Activated CD4-positive, alpha-beta T cell treated with anti-CD3 and anti-CD28 coated beads for 36 hours (primary cell): ENCODE measurements around the gene ATP9B. TPM values are rescaled to one million over a fixed set of nuclear protein-coding genes. Genes with fewer than 3 reads are reported as not detected.
A peak's percentile ranks its signal among the peaks of the same experiment; 100 is the strongest.

Source experiments
- ATAC-seq: fragments of 200-7000 bp; cut with Tn5 transposase; one replicate; pipeline ENCODE4 v1.10.0; 2021; ENCODE audit warnings: mild to moderate bottlenecking, moderate library complexity
- CTCF ChIA-PET: fragments of 350-600 bp; sonication (Branson Sonifier 250); formaldehyde crosslinking; loops from one replicate; lab custom pipeline; 2021; ENCODE audit warnings: antibody characterized with exemption; lab: Charles Lee
- POLR2A ChIA-PET: fragments of 350-600 bp; sonication (Branson Sonifier 250); formaldehyde crosslinking; loops from one replicate; lab custom pipeline; 2021; ENCODE audit warnings: antibody characterized with exemption, inconsistent platforms; lab: Charles Lee
- DNase-seq: peaks from one replicate; pipeline ENCODE4 v3.0.0-alpha.2; 2020
- H3K27ac Mint-ChIP-seq: one replicate; pipeline ENCODE4 v1.8.0; 2021; ENCODE audit warnings: mixed read lengths
- H3K27me3 Mint-ChIP-seq: one replicate; pipeline ENCODE4 v1.8.0; 2021; ENCODE audit warnings: mixed read lengths
- H3K36me3 Mint-ChIP-seq: one replicate; pipeline ENCODE4 v1.8.0; 2021; ENCODE audit warnings: low read depth, mixed read lengths
- H3K4me1 Mint-ChIP-seq: one replicate; pipeline ENCODE4 v1.8.0; 2021; ENCODE audit warnings: mixed read lengths
- H3K4me3 Mint-ChIP-seq: one replicate; pipeline ENCODE4 v1.8.0; 2021; ENCODE audit warnings: mild to moderate bottlenecking, moderate library complexity, mixed read lengths
- H3K9me3 Mint-ChIP-seq: one replicate; pipeline ENCODE4 v1.8.0; 2021; ENCODE audit warnings: low read depth, mixed read lengths
- intact Hi-C, 2 experiments: fragments of 100-400 bp; cut with DNase I in 1 of 2; cut with micrococcal nuclease in 1 of 2; formaldehyde crosslinking; loops; one replicate each; pipeline versions ENCODE4 v1.14.2 to v1.15.1; 2022 to 2024; cut with DNase I, micrococcal nuclease
- total RNA-seq, 2 experiments: library from RNA; stranded (reverse); gene quantifications; one replicate each; pipeline ENCODE4 v1.2.3, GENCODE V29; 2021

Gene ATP9B
- total RNA-seq, 2 experiments from 2014 or later: 19.4 to 20.8 TPM

DNA sequence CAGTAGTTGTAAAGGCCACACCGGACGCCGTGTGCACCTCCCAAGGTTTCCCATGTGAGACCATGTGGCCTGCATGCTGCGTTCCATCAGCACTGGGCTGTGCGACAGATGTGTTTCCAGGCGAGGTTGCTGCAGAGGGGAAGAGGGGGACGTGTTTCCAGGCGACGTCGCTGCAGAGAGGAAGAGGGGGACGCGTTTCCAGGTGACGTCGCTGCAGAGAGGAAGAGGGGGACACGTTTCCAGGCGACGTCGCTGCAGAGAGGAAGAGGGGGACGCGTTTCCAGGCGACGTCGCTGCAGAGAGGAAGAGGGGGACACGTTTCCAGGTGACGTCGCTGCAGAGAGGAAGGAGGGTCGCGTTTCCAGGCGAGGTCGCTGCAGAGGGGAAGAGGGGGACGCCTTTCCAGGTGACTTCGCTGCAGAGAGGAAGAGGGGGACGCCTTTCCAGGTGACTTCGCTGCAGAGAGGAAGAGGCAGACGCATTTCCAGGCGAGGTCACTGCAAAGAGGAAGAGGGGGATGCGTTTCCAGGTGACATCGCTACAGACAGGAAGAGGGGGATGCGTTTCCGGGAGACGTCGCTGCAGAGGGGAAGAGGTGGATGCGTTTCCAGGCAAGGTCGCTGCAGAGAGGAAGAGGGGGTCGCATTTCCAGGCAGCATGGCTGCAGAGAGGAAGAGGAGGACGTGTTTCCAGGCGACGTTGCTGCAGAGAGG lies 351.0 kb downstream of the ATP9B start:
- Mint-ChIP-seq H3K4me1 (peaks cover 26% of the 10 kb centered on the region), H3K27me3 (no peaks in the 10 kb centered on the region), H3K36me3 (peaks cover 42% of the 10 kb centered on the region), H3K9me3 (no peaks in the 10 kb centered on the region), H3K27ac (no peak overlapping the region), H3K4me3 (no peak overlapping the region)
- intact Hi-C loops: no loop called here
- ChIA-PET POLR2A (no interaction called here), CTCF (interaction anchor here (0.9 kb wide), 1 partner anchor 39 kb away, joined by 5 read pairs; no protein-coding TSS in a partner anchor)
- ATAC-seq (no peak), DNase-seq (no peak)

- DNase-seq: no peak
- ChIA-PET CTCF (interaction anchor here (0.6 kb wide), 2 partner anchors 45 to 53 kb away, joined by 3 to 5 read pairs; no protein-coding TSS in a partner anchor), POLR2A (no interaction called here)
- no peaks in the 10 kb centered on the region for H3K27me3 Mint-ChIP-seq
- no peak overlapping the region for H3K4me3 Mint-ChIP-seq
- peaks cover 48% of the 10 kb centered on the region for H3K36me3 Mint-ChIP-seq
- intact Hi-C loops: no loop called here
- H3K27ac Mint-ChIP-seq: no peak overlapping the region
- H3K9me3 Mint-ChIP-seq: no peaks in the 10 kb centered on the region
- H3K4me1 Mint-ChIP-seq: peaks cover 30% of the 10 kb centered on the region
- no peak for ATAC-seq
These were observed 352.2 kb downstream of the ATP9B start for GRCh38 chr18:79421275-79421857.

GRCh38 chr18:79422022-79422782 lies 353.0 kb downstream of the ATP9B start:
- no peak overlapping the region for H3K4me3 Mint-ChIP-seq
- peaks cover 46% of the 10 kb centered on the region for H3K36me3 Mint-ChIP-seq
- H3K27ac Mint-ChIP-seq: peak overlapping the region; percentile 25
- ChIA-PET CTCF (interaction anchor here (0.6 kb wide), 1 partner anchor 54 kb away, joined by 3 read pairs; no protein-coding TSS in a partner anchor), POLR2A (interaction anchor here (1.2 kb wide), 1 partner anchor 21 kb away, joined by 3 read pairs; no protein-coding TSS in a partner anchor)
- no peaks in the 10 kb centered on the region for H3K27me3 Mint-ChIP-seq
- intact Hi-C loops: no loop called here
- DNase-seq (no peak), ATAC-seq (no peak)
- H3K9me3 Mint-ChIP-seq: no peaks in the 10 kb centered on the region
- peaks cover 30% of the 10 kb centered on the region for H3K4me1 Mint-ChIP-seq

- Mint-ChIP-seq H3K36me3 (peaks cover 46% of the 10 kb centered on the region), H3K27me3 (no peaks in the 10 kb centered on the region), H3K4me3 (no peak overlapping the region), H3K27ac (no peak overlapping the region), H3K9me3 (no peaks in the 10 kb centered on the region), H3K4me1 (peaks cover 30% of the 10 kb centered on the region)
- intact Hi-C loops: no loop called here
- ATAC-seq (no peak), DNase-seq (no peak)
- ChIA-PET CTCF (no interaction called here), POLR2A (interaction anchor here (1.2 kb wide), 1 partner anchor 22 kb away, joined by 3 read pairs; no protein-coding TSS in a partner anchor)
These were observed 353.6 kb downstream of the ATP9B start for GRCh38 chr18:79422783-79423165.

DNA sequence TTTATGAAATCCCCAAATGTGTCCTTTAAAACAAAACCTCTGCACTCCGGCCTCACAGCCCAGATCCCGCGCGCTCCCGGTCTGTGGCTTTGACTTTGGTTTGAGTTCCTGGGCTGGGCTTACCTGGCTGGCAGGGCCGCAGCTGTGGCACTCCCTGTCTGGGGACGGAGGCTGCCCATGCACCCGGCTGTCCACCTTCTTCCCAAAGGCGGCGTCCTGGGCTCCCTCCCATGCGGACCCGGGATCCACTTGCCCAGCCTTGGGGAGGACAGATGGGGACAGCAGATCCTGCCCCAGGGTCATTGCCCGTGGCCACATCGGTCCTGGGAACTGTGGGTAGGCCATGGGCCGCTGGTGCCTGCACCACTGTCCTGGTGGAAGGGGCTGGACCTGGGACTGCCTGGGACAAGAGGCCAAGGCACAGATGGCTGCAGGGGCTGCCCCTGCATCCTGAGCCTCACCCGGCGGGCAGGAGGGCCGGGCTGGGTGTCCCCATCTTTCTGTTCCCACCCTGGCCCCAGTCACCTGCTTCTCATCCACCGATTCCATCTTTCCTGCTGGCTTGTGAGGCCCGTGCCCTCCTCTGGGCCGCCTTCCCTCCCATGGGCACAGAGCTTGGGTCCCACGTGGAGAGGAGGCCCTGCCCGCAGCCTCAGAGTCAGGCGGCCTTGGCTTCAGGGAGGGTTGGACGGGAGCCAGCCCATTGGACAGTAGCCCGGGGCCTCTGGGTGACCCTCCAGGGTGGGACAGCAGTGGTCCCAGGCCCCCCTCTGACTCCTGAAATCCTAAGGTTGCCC lies 354.2 kb downstream of the ATP9B start:
- ChIA-PET POLR2A (interaction anchor here (1.2 kb wide), 1 partner anchor 23 kb away, joined by 3 read pairs; no protein-coding TSS in a partner anchor), CTCF (no interaction called here)
- Mint-ChIP-seq H3K36me3 (peaks cover 48% of the 10 kb centered on the region), H3K9me3 (no peaks in the 10 kb centered on the region), H3K4me3 (no peak overlapping the region), H3K27ac (no peak overlapping the region), H3K27me3 (no peaks in the 10 kb centered on the region), H3K4me1 (peaks cover 34% of the 10 kb centered on the region)
- DNase-seq (no peak), ATAC-seq (no peak)
- intact Hi-C loops: no loop called here

- Mint-ChIP-seq H3K4me1 (peaks cover 34% of the 10 kb centered on the region), H3K4me3 (no peak overlapping the region), H3K9me3 (no peaks in the 10 kb centered on the region), H3K27me3 (no peaks in the 10 kb centered on the region), H3K36me3 (peaks cover 50% of the 10 kb centered on the region), H3K27ac (peak overlapping the region; percentile 44)
- DNase-seq (no peak), ATAC-seq (no peak)
- intact Hi-C loops: no loop called here
- ChIA-PET CTCF (no interaction called here), POLR2A (no interaction called here)
These were observed 354.9 kb downstream of the ATP9B start for GRCh38 chr18:79424008-79424565.

DNA sequence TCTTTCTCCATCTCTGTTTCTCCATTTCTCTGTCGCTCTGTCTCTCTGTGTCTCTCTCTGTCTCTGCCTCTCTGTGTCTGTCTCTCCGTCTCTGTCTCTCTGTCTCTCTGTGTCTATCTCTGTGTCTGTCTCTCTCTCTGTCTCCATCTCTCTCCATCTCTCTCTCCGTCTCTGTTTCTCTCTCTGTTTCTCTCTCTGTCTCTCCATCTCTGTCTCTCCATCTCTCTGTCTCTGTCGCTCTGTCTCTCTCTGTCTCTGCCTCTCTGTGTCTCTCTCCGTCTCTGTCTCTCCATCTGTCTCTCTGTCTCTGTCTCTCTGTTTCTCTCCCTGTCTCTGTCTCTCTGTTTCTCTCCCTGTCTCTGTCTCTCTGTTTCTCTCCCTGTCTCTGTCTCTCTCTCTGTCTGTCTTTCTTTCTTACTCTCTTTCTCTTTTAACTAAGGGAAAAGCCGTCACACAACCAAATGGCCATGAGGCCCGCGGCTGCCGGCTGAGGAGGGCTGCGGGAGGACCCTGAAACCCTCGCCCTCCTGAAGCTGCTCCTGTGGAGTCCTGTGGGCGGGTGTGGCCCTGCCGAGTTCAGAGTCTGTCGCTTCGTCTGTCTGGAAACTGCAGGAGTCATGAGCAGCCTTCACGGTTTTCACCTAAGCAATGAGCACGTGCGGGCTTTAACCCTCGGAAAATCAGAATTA lies 355.8 kb downstream of the ATP9B start:
- intact Hi-C loops: no loop called here
- peaks cover 52% of the 10 kb centered on the region for H3K36me3 Mint-ChIP-seq
- H3K4me3 Mint-ChIP-seq: no peak overlapping the region
- CTCF ChIA-PET: no interaction called here
- ATAC-seq (no peak), DNase-seq (no peak)
- no peaks in the 10 kb centered on the region for H3K9me3 Mint-ChIP-seq
- H3K4me1 Mint-ChIP-seq: peaks cover 35% of the 10 kb centered on the region
- POLR2A ChIA-PET: no interaction called here
- peak overlapping the region; percentile 44 for H3K27ac Mint-ChIP-seq
- no peaks in the 10 kb centered on the region for H3K27me3 Mint-ChIP-seq

GRCh38 chr18:79425569-79425886 lies 356.3 kb downstream of the ATP9B start:
- ATAC-seq: no peak
- H3K27ac Mint-ChIP-seq: peak overlapping the region; percentile 3
- peaks cover 49% of the 10 kb centered on the region for H3K36me3 Mint-ChIP-seq
- ChIA-PET POLR2A (interaction anchor here (0.6 kb wide), 1 partner anchor 10 kb away, joined by 5 read pairs; no protein-coding TSS in a partner anchor), CTCF (no interaction called here)
- no peak for DNase-seq
- H3K9me3 Mint-ChIP-seq: no peaks in the 10 kb centered on the region
- no peaks in the 10 kb centered on the region for H3K27me3 Mint-ChIP-seq
- H3K4me1 Mint-ChIP-seq: peaks cover 30% of the 10 kb centered on the region
- intact Hi-C loops: no loop called here
- no peak overlapping the region for H3K4me3 Mint-ChIP-seq

GRCh38 chr18:79426376-79427300 lies 357.4 kb downstream of the ATP9B start:
- DNase-seq: no peak
- intact Hi-C loops: no loop called here
- ATAC-seq: no peak
- no peaks in the 10 kb centered on the region for H3K9me3 Mint-ChIP-seq
- H3K4me3 Mint-ChIP-seq: no peak overlapping the region
- no peak overlapping the region for H3K27ac Mint-ChIP-seq
- CTCF ChIA-PET: no interaction called here
- H3K36me3 Mint-ChIP-seq: peaks cover 43% of the 10 kb centered on the region
- H3K4me1 Mint-ChIP-seq: peaks cover 33% of the 10 kb centered on the region
- no peaks in the 10 kb centered on the region for H3K27me3 Mint-ChIP-seq
- POLR2A ChIA-PET: no interaction called here
